A673 (cell line): ENCODE results near the gene COBL. TPM values are rescaled to one million over a fixed set of nuclear protein-coding genes. Genes with fewer than 3 reads are reported as not detected.

Experiments
- Bru-seq: library from RNA; stranded (reverse); fragments of 400-500 nt; gene quantifications from one replicate; lab custom pipeline; 2021; lab: Mats Ljungman, UMichigan
- BruChase-seq, 2 experiments: library from RNA; stranded (reverse); fragments of 400-500 nt; gene quantifications; one replicate each; lab custom pipeline; 2021; lab: Mats Ljungman, UMichigan
- BruUV-seq: library from RNA; stranded (reverse); fragments of 400-500 nt; replicated peaks from 2 replicates; lab custom pipeline; 2021; lab: Mats Ljungman, UMichigan
- CTCF ChIA-PET: fragments of 300-600 bp; sonication (Branson Sonifier 250); formaldehyde crosslinking; loops from one replicate; lab custom pipeline; 2022; ENCODE audit warnings: antibody characterized with exemption; lab: Charles Lee
- POLR2A ChIA-PET: fragments of 300-600 bp; sonication (Branson Sonifier 250); formaldehyde crosslinking; loops from one replicate; lab custom pipeline; 2022; ENCODE audit warnings: antibody characterized with exemption; ENCODE audit not compliant: low non-redundant PET; lab: Charles Lee
- DNase-seq: peaks from one replicate; pipeline ENCODE4 v3.0.0-alpha.2; 2015; ENCODE audit warnings: low spot score
- H3K27ac ChIP-seq: fragments of 200-600 bp; sonication (generic); 2 replicates; pipeline ENCODE4 v1.5.1; 2016; ENCODE audit warnings: mixed run types, low read depth, mild to moderate bottlenecking, mixed read lengths, antibody characterized with exemption, low read length; ENCODE audit not compliant: poor library complexity, severe bottlenecking
- H3K27me3 ChIP-seq: fragments of 200-600 bp; sonication (generic); replicated peaks from 2 replicates; pipeline ENCODE4 v1.6.1; 2017; ENCODE audit warnings: mixed run types, low read depth, mild to moderate bottlenecking, mixed read lengths, antibody characterized with exemption, low read length; ENCODE audit not compliant: insufficient read depth, poor library complexity
- H3K36me3 ChIP-seq: fragments of 200-600 bp; sonication (generic); 2 replicates; pipeline ENCODE4 v1.6.1; 2016; ENCODE audit warnings: mixed run types, mild to moderate bottlenecking, mixed read lengths, antibody characterized with exemption, low read length; ENCODE audit not compliant: insufficient read depth, poor library complexity, severe bottlenecking
- H3K4me1 ChIP-seq: fragments of 200-600 bp; sonication (generic); 2 replicates; pipeline ENCODE4 v1.6.1; 2017; ENCODE audit warnings: mixed run types, mild to moderate bottlenecking, mixed read lengths, antibody characterized with exemption, low read length; ENCODE audit not compliant: insufficient read depth, poor library complexity, severe bottlenecking
- H3K4me3 ChIP-seq: fragments of 200-600 bp; sonication (generic); 2 replicates; pipeline ENCODE4 v1.5.1; 2016; ENCODE audit warnings: low read depth, mixed run types, mild to moderate bottlenecking, mixed read lengths, low read length; ENCODE audit not compliant: poor library complexity, severe bottlenecking
- H3K9me3 ChIP-seq: fragments of 200-600 bp; sonication (generic); 2 replicates; pipeline ENCODE4 v1.6.1; 2016; ENCODE audit warnings: mixed run types, low read depth, mild to moderate bottlenecking, mixed read lengths, antibody characterized with exemption, low read length; ENCODE audit not compliant: poor library complexity, severe bottlenecking
- EZH2 ChIP-seq: fragments of 200-600 bp; sonication (generic); IDR thresholded peaks from 2 replicates; pipeline ENCODE4 v1.6.1; 2017; ENCODE audit warnings: borderline replicate concordance, low read depth, mild to moderate bottlenecking, mixed read lengths, antibody characterized with exemption, low read length; ENCODE audit not compliant: poor library complexity, severe bottlenecking
- intact Hi-C: fragments of 100-400 bp; cut with micrococcal nuclease; formaldehyde crosslinking; loops from one replicate; pipeline ENCODE4 v1.10.0; 2022; ENCODE audit not compliant: unreplicated experiment
- long read RNA-seq: library from polyadenylated mRNA; stranded (forward); transcript quantifications from one replicate; pipeline ENCODE4 v2.0.0, GENCODE V29; 2022
- total RNA-seq: library from RNA; stranded (reverse); gene quantifications from 2 replicates; pipeline ENCODE4 v1.2.3, GENCODE V29; 2021
- TF ChIP-seq, protein P1 (sequence below): fragments of 300-800, 200-600 bp; sonication (generic); conservative IDR thresholded peaks from 2 replicates; pipeline ENCODE4 v1.5.1; 2017; ENCODE audit warnings: low read depth, mild to moderate bottlenecking, antibody characterized with exemption, low read length, moderate library complexity, mixed read lengths

COBL gene, protein sequence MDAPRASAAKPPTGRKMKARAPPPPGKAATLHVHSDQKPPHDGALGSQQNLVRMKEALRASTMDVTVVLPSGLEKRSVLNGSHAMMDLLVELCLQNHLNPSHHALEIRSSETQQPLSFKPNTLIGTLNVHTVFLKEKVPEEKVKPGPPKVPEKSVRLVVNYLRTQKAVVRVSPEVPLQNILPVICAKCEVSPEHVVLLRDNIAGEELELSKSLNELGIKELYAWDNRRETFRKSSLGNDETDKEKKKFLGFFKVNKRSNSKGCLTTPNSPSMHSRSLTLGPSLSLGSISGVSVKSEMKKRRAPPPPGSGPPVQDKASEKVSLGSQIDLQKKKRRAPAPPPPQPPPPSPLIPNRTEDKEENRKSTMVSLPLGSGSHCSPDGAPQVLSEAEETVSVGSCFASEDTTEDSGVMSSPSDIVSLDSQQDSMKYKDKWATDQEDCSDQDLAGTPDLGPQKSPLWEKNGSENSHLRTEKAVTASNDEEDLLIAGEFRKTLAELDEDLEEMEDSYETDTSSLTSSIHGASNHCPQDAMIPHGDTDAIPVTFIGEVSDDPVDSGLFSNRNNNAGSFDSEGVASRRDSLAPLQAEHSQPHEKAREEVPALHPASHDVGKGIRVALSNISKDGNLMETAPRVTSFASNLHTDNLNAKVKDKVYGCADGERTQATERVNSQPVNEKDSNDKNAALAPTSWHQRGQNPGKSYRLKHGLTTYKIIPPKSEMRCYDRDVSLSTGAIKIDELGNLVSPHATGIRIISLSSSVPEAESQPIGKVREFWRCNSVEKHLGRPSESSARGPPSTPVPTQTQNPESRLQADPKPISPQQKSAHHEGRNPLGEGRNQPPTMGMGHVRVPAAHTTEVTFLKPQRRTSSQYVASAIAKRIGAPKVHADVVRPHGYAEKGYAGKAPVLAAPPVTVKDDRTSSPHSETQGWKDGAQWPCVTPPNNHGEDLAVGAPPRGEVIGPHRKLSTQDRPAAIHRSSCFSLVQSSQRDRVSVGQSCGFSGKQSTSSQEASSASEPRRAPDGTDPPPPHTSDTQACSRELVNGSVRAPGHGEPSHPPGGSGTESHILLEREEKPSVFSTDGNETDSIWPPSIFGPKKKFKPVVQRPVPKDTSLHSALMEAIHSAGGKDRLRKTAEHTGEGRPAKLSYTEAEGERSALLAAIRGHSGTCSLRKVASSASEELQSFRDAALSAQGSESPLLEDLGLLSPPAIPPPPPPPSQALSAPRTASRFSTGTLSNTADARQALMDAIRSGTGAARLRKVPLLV
- not detected in 2 replicates for total RNA-seq
- percentile 3 among the genes with signal in this experiment for Bru-seq, nascent RNA
- percentile 6 among the genes with signal in this experiment for BruChase-seq, experiment 1, labeled RNA remaining after a 2-hour chase
- BruChase-seq, experiment 2, labeled RNA remaining after a 6-hour chase, result percentile 4 among the genes with signal in this experiment
- long read RNA-seq, result 0 reads

DNA sequence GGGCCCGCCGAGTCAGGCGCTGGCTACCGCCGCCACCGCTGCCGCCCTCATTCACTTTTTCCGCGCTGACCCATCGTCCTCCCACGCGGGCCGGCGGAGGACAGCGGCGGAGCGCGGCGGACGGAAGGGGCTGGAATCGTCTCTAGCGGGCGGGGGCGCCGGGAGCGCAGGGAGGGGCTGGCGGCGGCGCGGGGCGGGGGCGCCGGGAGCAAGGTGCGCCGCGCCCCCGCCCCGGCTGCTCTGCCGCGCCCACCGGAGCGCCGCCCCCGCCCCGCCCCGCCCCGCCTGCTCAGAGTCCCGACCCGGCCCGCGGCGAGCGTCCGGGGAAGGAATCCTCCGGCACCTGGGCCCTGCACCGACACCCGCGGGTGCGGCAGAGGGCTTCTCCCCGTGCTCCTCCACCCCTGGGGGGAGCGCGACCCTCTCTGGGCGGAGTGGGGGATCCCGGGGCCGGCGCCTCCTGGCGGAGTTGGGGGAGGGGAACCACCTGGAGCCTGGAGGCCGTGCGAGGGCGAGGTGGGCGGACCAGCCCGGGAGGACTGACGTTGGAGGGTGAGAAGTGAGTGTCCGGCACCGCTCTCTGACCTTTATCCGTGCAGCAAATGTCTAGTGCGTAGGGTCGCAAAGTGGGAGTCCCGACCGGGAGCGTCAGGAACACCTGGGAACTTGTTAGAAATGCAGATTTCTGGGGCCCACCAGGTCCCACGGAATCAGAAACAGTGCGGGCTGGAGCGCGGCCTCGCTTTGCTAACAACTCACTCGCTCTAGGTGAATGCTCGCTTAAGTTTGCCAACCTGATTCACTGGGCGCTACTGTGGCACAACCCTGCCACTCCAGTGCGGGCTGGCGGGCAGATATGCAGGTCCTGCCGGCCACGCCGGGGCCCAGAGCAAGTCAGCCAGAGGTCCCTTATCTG, at the start of gene COBL:
Gene COBL, minus strand, starts transcription at position 144 of the 916 bp plus-strand sequence. CDS start 176 bp downstream, outside the sequence.
- no TSS peak for BruUV-seq
- no peak within 1 kb of the TSS for H3K27ac ChIP-seq
- intact Hi-C loops, result no loop called here
- TF ChIP-seq, protein P1, sequence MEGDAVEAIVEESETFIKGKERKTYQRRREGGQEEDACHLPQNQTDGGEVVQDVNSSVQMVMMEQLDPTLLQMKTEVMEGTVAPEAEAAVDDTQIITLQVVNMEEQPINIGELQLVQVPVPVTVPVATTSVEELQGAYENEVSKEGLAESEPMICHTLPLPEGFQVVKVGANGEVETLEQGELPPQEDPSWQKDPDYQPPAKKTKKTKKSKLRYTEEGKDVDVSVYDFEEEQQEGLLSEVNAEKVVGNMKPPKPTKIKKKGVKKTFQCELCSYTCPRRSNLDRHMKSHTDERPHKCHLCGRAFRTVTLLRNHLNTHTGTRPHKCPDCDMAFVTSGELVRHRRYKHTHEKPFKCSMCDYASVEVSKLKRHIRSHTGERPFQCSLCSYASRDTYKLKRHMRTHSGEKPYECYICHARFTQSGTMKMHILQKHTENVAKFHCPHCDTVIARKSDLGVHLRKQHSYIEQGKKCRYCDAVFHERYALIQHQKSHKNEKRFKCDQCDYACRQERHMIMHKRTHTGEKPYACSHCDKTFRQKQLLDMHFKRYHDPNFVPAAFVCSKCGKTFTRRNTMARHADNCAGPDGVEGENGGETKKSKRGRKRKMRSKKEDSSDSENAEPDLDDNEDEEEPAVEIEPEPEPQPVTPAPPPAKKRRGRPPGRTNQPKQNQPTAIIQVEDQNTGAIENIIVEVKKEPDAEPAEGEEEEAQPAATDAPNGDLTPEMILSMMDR, result no peak
- TF ChIP-seq EZH2, result no peak
- H3K36me3 ChIP-seq, result no peaks in the 10 kb centered on the region
- H3K27me3 ChIP-seq, result no peaks in the 10 kb centered on the region
- peaks cover 5% of the 10 kb centered on the region for H3K9me3 ChIP-seq
- POLR2A ChIA-PET, result no interaction called here
- CTCF ChIA-PET, result no interaction called here
- no peaks in the 10 kb centered on the region for H3K4me1 ChIP-seq
- no peak within 1 kb of the TSS for H3K4me3 ChIP-seq
- DNase-seq, result no peak

DNA sequence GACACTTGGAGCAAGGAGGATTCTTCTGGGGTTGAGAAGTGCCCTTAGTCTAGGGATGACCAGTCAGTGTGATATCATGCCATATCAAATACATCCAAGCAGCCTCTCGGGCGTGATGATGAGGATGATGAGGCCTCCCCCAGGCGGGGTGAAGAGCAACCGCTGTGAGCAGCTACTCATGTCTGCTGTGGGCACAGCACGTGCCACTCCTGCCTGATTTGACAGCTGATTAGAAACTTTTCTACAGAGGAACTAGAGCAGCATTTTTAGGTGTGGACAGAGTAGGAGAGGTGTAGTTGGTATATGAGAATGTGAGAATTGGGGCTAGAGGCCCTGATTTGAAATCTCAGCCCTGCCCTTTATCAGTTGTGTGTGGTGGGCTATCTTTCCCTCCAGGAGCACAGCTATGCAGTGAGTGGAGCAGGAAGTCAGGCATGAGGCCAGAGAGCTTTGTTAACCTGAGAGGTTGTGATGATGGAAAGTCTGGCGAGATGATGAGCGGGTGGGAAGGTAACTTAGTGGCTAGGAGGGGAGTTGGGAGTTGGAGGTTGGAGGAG, 49.6 kb upstream of the COBL start:
- TF ChIP-seq, protein P1, result no peak
- no peak for TF ChIP-seq EZH2
- POLR2A ChIA-PET, result no interaction called here

More for the DNA sequence above, 49.6 kb upstream of the COBL start:
- no peaks in the 10 kb centered on the region for H3K36me3 ChIP-seq
- H3K9me3 ChIP-seq, result peaks cover 10% of the 10 kb centered on the region
- DNase-seq, result no peak
- BruUV-seq, result no TSS peak
- CTCF ChIA-PET, result interaction anchor here (1.5 kb wide), 1 partner anchor 203 kb away, joined by 3 read pairs; no protein-coding TSS in a partner anchor
- H3K4me3 ChIP-seq, result no peak overlapping the region
- H3K27me3 ChIP-seq, result no peaks in the 10 kb centered on the region
- intact Hi-C loops, result loop anchor here (5.0 to 10.0 kb wide), 2 partner anchors 201 to 1274 kb away; partner anchors contain the start of gene ZPBP
- H3K27ac ChIP-seq, result no peak overlapping the region
- H3K4me1 ChIP-seq, result no peaks in the 10 kb centered on the region
